Transverse colon (tissue), 4 donors: ENCODE results near the gene DEFB131A. TPM values are rescaled to one million over a fixed set of nuclear protein-coding genes. Genes with fewer than 3 reads are reported as not detected.
"Not testable (repeated sequence)": the region's sequence is repeated elsewhere in the genome, so short reads cannot be mapped to it uniquely, and the experiment has no call there.

ENCODE experiments used
- DNase-seq: peaks from one replicate; pipeline ENCODE4 v3.0.0-alpha.2; 2019
- H3K27ac ChIP-seq, 4 donors: fragments of 200-600 bp; sonication (generic); 2 replicates each; pipeline ENCODE4 v1.5.1; 2016 to 2018; ENCODE audit warnings: inconsistent platforms in 4 of 4
- H3K27me3 ChIP-seq: fragments of 200-600 bp; sonication (generic); 2 replicates; pipeline ENCODE4 v1.5.1; 2017; ENCODE audit warnings: inconsistent platforms
- H3K36me3 ChIP-seq, 4 donors: fragments of 200-600 bp; sonication (generic); 2 replicates each; pipeline ENCODE4 v1.5.1; 2017 to 2019; ENCODE audit warnings: inconsistent platforms in 4 of 4
- H3K4me1 ChIP-seq, 4 donors: fragments of 200-600 bp; sonication (generic); 2 replicates each; pipeline ENCODE4 v1.5.1; 2017 to 2020; ENCODE audit warnings: inconsistent platforms in 4 of 4
- H3K4me3 ChIP-seq, 4 donors: fragments of 200-600 bp; sonication (generic); 1 replicate in 1 of 4; 2 replicates in 3 of 4; pipeline versions ENCODE4 v1.5.1 to v1.6.1; 2017 to 2019; ENCODE audit warnings: inconsistent platforms in 4 of 4
- H3K9me3 ChIP-seq, 2 donors: fragments of 200-600 bp; sonication (generic); 2 replicates each; pipeline ENCODE4 v1.5.1; 2017 to 2019; ENCODE audit warnings: inconsistent platforms in 2 of 2
- CTCF ChIP-seq, 5 experiments: fragments of 200-600 bp in 3 of 5; fragments of 450-650 bp in 2 of 5; sonication (generic) in 3 of 5; IDR thresholded peaks; 1 replicate in 2 of 5; 2 replicates in 3 of 5; pipeline ENCODE4 v1.5.1; 2016 to 2017; ENCODE audit warnings: antibody characterized with exemption in 5 of 5, inconsistent platforms in 3 of 5, mild to moderate bottlenecking in 2 of 5, moderate library complexity in 1 of 5
- EP300 ChIP-seq: sonication (generic); formaldehyde crosslinking; IDR thresholded peaks from one replicate; pipeline ENCODE4 v1.6.1; 2017; ENCODE audit warnings: antibody characterized with exemption, low read depth
- POLR2A ChIP-seq: fragments of 450-650 bp; IDR thresholded peaks from one replicate; pipeline ENCODE4 v1.6.1; 2016; ENCODE audit warnings: antibody characterized with exemption, mild to moderate bottlenecking, moderate library complexity
- POLR2AphosphoS5 ChIP-seq, 3 donors: sonication (generic); formaldehyde crosslinking; IDR thresholded peaks; one replicate each; pipeline ENCODE4 v1.6.1; 2016; ENCODE audit warnings: antibody characterized with exemption in 3 of 3
- WGBS, 2 donors: methylation state at CpG; one replicate each; pipeline ENCODE4 v1.1.5; 2018; ENCODE audit warnings: low coverage in 1 of 2; 5-methylcytosine and 5-hydroxymethylcytosine counted together
- in situ Hi-C, 4 donors: fragments of 200-750 bp; cut with MboI; loops; one replicate each; pipeline versions ENCODE4 v1.15.0 to v1.15.1; 2017; ENCODE audit warnings: low sequenced_read_pairs in 3 of 4, low pct_ligation_motif_present in 1 of 4, low pct_unique_long_range_greater_than_20kb in 1 of 4
- intact Hi-C: fragments of 100-400 bp; cut with DNase I; formaldehyde crosslinking; loops from one replicate; pipeline ENCODE4 v1.15.1; 2023; ENCODE audit warnings: low total_unique reads
- total RNA-seq, 4 donors: library from RNA; depleted of rRNA; stranded (reverse); fragments of >200 nt; gene quantifications; one replicate each; pipeline ENCODE4 v1.1.0, GENCODE V29; 2016

The DEFB131A gene
- not detected for total RNA-seq

- H3K4me3 ChIP-seq, H3K27ac ChIP-seq, H3K27me3 ChIP-seq, H3K36me3 ChIP-seq, H3K4me1 ChIP-seq, intact Hi-C loops, H3K9me3 ChIP-seq, in situ Hi-C loops, DNase-seq: not testable (repeated sequence)
- WGBS, 2 donors: 47 to 50% methylated on average over 2 to 3 of the region's 3 CpGs
Observed at GRCh38 chr4:9444114-9444513, at the start of gene DEFB131A. Gene DEFB131A (plus strand): TSS chr4:9444414. CDS start chr4:9444534, 120 bp downstream.

GRCh38 chr4:9405774-9406173, 38.4 kb upstream of the DEFB131A start:
- in situ Hi-C loops, H3K27ac ChIP-seq, H3K4me3 ChIP-seq, H3K36me3 ChIP-seq, H3K9me3 ChIP-seq, H3K27me3 ChIP-seq, intact Hi-C loops, H3K4me1 ChIP-seq, DNase-seq: not testable (repeated sequence)
- WGBS, 2 donors: 68% methylated on average over 2 of the region's 2 CpGs; no CpG with 5 or more reads in 1 of the 2 donors

GRCh38 chr4:9406491-9406890, 37.7 kb upstream of the DEFB131A start:
- H3K27me3 ChIP-seq, intact Hi-C loops, in situ Hi-C loops, H3K9me3 ChIP-seq, H3K4me3 ChIP-seq, DNase-seq, H3K36me3 ChIP-seq, H3K27ac ChIP-seq, H3K4me1 ChIP-seq: not testable (repeated sequence)
- 74% methylated on average over 3 of the region's 3 CpGs; no CpG with 5 or more reads in 1 of the 2 donors for WGBS, 2 donors

- Histone ChIP-seq H3K36me3 (no peaks in the 10 kb centered on the region), H3K4me3 (no peak overlapping the region), H3K4me1 (no peaks in the 10 kb centered on the region), H3K27ac (no peak overlapping the region), H3K9me3 (no peaks in the 10 kb centered on the region), H3K27me3 (no peaks in the 10 kb centered on the region)
- in situ Hi-C loops (no loop called here), intact Hi-C loops (no loop called here)
- 94% methylated on average over 12 of the region's 13 CpGs; no CpG with 5 or more reads in 1 of the 2 donors for WGBS, 2 donors
- TF ChIP-seq EP300 (no peak), POLR2AphosphoS5 (IDR thresholded peaks at IDR 0.05) (no peak), POLR2A (no peak), CTCF (IDR thresholded peaks at IDR 0.05) (no peak)
- DNase-seq: no peak
Observed at GRCh38 chr4:9409793-9410192, 34.4 kb upstream of the DEFB131A start.

- 66 to 80% methylated on average over 1 to 6 of the region's 6 CpGs for WGBS, 2 donors
- H3K27ac ChIP-seq, in situ Hi-C loops: not testable (repeated sequence)
Observed at GRCh38 chr4:9421884-9422455, 22.2 kb upstream of the DEFB131A start.

GRCh38 chr4:9425916-9426315, 18.3 kb upstream of the DEFB131A start:
- WGBS, 2 donors: 58 to 62% methylated on average over 1 of the region's 1 CpG
- H3K9me3 ChIP-seq, H3K36me3 ChIP-seq, DNase-seq, H3K4me1 ChIP-seq, H3K4me3 ChIP-seq, H3K27me3 ChIP-seq, in situ Hi-C loops, H3K27ac ChIP-seq, intact Hi-C loops: not testable (repeated sequence)

More at GRCh38 chr4:9421884-9422455, 22.2 kb upstream of the DEFB131A start:
- H3K36me3 ChIP-seq, DNase-seq, H3K27me3 ChIP-seq, H3K9me3 ChIP-seq, H3K4me1 ChIP-seq, intact Hi-C loops, H3K4me3 ChIP-seq: not testable (repeated sequence)

GRCh38 chr4:9430061-9430460, 14.2 kb upstream of the DEFB131A start:
- H3K4me1 ChIP-seq, in situ Hi-C loops, H3K4me3 ChIP-seq, H3K27me3 ChIP-seq, H3K9me3 ChIP-seq, H3K27ac ChIP-seq, DNase-seq, intact Hi-C loops, H3K36me3 ChIP-seq: not testable (repeated sequence)
- WGBS, 2 donors: 40 to 86% methylated on average over 1 of the region's 1 CpG

- DNase-seq, H3K27me3 ChIP-seq, H3K36me3 ChIP-seq, H3K9me3 ChIP-seq, in situ Hi-C loops, H3K27ac ChIP-seq, H3K4me3 ChIP-seq, H3K4me1 ChIP-seq, intact Hi-C loops: not testable (repeated sequence)
- WGBS, 2 donors: 77% methylated on average over 1 of the region's 1 CpG; no CpG with 5 or more reads in 1 of the 2 donors
Observed at GRCh38 chr4:9433320-9433719, 10.9 kb upstream of the DEFB131A start.

- intact Hi-C loops, H3K4me3 ChIP-seq, H3K27ac ChIP-seq, H3K9me3 ChIP-seq, in situ Hi-C loops, H3K4me1 ChIP-seq, H3K36me3 ChIP-seq, H3K27me3 ChIP-seq, DNase-seq: not testable (repeated sequence)
Observed at GRCh38 chr4:9436728-9437127, 7.5 kb upstream of the DEFB131A start.

- H3K4me3 ChIP-seq, H3K36me3 ChIP-seq, DNase-seq, intact Hi-C loops, in situ Hi-C loops, H3K27me3 ChIP-seq, H3K27ac ChIP-seq, H3K4me1 ChIP-seq, H3K9me3 ChIP-seq: not testable (repeated sequence)
- 53 to 68% methylated on average over 4 of the region's 4 CpGs for WGBS, 2 donors
Observed at GRCh38 chr4:9442355-9442754, 1.9 kb upstream of the DEFB131A start.
